Kasumi-1 (cell line): ENCODE data around the gene TMEM225B.
"Not testable (repeated sequence)": the region's sequence is repeated elsewhere in the genome, so short reads cannot be mapped to it uniquely, and the experiment has no call there.

ENCODE experiments used
- DNase-seq, 2 experiments: peaks; one replicate each; lab custom pipeline; 2025; lab: John Stamatoyannopoulos, UW

Gene TMEM225B

DNA sequence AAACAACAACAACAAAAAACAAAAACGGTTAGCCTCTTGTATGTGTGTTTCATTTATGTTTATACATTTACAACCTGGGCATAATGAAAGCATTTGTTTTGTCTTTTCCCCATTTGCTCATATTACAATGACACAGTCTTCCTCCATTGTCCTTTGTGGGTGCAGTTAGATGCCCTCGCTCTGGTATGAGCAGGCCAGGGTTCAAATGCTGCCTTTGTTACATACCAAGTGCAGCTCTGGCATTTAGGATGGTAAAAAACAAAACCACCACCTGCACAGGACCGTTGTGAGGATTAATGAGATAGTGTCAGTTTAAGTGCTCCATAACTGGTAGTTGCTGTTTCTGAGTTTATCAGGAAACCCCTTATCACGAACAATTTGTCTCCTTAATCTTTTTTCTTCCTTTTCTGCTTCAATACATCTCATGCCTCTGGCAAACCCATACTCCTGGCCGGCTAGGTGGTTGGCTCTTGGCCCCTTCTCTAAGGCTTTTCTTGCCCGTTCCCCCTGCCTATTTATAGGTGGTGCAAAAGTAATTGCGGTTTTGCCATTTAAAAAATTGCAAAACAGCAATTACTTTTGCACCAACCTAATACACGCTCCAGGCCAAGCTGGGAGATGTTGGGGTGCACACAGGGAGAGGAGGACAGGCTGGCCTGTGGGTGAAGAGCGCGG, 18.6 kb upstream of the TMEM225B start:
- DNase-seq = no peak

- DNase-seq = no peak
These were observed 17.9 kb upstream of the TMEM225B start for GRCh38 chr7:99579956-99580777.

DNA sequence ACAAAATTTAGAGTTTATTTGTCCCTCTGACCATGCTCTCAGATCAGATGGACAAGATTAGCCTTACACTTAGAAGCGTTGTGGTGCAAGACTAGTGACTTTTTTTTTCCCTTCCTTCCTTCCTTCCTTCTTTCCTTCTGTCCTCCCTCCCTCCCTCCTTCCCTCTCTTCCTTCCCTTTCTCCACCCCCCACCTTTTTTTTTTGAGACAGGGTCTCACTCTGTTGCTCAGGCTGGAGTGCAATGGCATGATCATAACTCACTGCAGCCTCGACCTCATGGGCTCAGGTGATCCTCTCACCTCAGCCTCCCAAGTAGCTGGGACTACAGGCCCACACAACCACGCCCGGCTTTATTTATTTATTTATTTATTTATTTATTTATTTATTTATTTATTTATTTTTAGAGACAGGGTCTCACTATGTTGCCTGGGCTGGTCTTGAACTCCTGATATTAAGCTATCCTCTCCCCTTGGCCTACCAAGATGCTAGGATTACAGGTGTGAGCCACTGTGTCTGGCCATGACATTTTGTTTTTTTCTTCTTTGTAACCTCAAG, 17.2 kb upstream of the TMEM225B start:
- DNase-seq = not testable (repeated sequence)

GRCh38 chr7:99588868-99589267, 9.2 kb upstream of the TMEM225B start:
- no peak for DNase-seq

DNA sequence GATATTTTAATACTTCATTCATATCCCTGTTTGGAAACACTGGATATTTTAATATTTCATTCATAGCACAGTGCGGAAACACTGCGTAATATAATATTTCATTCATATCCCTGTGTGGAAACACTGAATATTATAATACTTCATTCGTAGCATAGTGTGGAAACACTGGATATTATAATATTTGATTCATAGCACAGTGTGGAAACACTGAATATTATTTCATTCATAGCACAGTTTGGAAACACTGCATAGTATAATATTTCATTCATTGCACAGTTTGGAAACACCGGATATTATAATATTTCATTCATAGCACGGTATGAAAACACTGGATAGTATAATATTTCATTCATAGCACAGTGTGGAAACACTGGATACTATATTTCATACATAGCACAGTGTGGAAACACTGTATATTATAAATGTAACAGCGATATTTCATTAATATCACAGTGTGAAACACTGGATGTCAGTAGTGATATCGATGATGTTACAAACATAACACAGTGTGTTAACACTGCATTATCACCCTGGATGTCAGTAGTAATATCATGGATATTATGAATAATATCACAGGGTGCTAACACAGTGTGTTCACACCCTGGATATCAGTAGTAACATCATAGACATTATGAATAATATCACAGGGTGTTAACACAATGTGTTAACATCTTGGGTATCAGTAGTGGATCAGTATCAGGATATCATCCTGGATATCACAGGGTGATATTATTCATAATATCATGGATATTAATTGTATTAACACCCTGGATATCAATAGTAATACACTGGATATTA, 2.9 kb upstream of the TMEM225B start:
- DNase-seq = no peak

DNA sequence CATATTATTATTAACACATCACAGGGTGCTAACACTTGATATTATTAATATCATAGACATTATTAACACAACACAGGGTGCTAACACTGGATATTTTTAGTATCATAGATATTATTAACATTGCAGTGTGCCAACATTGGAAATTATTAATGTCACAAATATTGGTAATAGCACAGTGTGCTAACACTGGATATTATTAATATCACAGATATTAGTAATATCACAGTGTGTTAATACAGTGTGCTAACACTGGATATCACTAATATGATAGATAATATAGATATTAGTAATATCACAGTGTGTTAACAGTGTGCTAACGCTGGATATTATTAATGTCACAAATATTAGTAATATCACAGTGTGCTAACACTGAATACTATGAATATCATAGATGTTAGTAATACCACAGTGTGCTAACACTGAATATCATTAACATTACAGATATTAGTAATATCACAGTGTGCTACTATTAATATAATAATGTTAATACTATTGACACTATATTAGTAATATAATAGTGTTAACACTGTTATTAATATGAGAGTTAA, 1.6 kb upstream of the TMEM225B start:
- no peak for DNase-seq

- no peak for DNase-seq
These were observed 1.8 kb downstream of the TMEM225B start for GRCh38 chr7:99599836-99600235.

DNA sequence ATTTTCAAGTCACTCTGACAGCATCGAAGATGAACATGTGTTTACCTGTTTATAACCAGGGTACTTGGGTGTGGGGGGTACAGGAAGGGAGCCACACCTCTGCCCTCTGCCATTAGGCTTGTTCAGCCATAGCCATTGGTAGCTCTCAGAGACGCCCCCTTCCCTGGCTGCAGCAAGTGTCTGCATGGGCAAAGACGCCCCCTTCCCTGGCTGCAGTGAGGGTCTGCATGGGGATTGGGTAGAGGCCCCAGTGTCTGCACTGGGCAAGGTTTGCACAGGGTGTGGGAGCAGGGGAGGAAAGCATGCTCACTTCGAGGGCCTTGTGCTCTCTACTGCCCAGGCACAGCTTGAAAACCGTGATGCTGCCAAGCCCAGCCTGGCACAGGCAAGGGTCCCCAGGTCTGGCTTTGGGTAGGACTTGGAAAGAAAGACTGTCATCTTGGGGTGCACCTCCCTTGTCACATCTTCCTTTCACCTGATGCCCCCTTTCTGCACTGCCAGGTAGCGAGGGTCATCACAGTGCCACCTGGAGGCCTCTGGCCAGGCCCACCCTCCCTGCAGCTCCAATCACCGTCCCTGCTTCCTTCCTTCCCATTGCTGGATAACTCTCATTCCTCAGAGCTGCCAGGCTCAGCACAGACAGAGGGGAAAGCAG, 3.7 kb downstream of the TMEM225B start:
- DNase-seq = no peak

DNA sequence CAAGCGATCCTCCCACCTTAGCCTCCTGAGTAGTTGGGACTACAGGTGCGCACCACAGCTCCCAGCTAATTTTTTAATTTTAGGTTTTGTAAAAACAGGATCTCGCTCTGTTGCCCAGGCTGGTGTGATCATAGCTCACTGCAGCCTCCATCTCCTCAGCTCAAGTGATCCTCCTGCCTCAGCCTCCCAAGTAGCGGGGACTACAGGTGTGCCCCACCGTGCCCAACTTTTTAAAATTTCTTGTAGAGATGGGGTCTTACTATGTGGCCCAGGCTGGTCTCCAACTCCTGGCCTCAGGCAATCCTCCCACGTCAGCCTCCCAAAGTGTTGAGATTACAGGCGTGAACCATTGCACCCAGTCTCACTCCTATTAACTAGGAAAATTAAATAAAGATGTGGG, 7.5 kb downstream of the TMEM225B start:
- no peak for DNase-seq

DNA sequence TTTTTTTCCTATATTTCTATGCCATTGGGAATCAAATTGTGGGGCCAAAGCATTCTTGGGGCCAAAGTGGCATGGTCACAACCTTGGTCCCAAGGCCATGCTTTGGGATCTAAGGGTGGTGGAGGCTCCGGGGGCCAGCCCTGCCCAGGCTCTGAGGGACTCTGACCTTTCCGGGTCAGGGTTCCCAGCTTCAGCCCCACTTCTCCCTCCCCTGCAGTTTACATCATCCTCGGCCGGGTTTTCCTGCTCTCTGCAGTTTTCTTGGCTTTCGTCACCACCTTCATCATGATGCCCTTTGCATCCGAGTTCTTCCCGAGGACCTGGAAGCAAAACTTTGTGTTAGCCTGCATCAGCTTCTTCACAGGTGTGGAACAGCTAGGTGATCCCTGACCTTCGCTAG, 8.5 kb downstream of the TMEM225B start:
- DNase-seq = no peak

- no peak for DNase-seq
These were observed 9.5 kb downstream of the TMEM225B start for GRCh38 chr7:99607548-99607947.

DNA sequence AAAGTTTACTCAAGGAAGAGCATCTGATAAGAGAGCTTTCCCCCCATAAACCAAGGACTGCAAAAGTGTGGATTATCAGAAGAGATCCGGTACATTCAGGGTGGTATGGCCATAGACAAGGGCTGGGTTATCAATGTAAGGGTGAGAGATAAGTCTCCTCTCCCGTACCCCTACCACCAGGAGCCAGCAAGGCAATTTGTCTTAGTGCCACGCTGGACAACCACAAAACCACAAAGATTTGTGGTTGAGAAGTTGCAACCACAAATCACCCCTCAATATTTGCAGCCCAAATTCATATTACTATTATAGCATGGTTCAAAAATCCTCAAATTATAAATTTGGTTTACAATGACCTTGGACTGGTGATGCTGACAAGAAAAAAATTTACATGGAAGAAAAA, 16.4 kb downstream of the TMEM225B start:
- DNase-seq = no peak

GRCh38 chr7:99615989-99616358, 17.9 kb downstream of the TMEM225B start:
- no peak for DNase-seq

DNA sequence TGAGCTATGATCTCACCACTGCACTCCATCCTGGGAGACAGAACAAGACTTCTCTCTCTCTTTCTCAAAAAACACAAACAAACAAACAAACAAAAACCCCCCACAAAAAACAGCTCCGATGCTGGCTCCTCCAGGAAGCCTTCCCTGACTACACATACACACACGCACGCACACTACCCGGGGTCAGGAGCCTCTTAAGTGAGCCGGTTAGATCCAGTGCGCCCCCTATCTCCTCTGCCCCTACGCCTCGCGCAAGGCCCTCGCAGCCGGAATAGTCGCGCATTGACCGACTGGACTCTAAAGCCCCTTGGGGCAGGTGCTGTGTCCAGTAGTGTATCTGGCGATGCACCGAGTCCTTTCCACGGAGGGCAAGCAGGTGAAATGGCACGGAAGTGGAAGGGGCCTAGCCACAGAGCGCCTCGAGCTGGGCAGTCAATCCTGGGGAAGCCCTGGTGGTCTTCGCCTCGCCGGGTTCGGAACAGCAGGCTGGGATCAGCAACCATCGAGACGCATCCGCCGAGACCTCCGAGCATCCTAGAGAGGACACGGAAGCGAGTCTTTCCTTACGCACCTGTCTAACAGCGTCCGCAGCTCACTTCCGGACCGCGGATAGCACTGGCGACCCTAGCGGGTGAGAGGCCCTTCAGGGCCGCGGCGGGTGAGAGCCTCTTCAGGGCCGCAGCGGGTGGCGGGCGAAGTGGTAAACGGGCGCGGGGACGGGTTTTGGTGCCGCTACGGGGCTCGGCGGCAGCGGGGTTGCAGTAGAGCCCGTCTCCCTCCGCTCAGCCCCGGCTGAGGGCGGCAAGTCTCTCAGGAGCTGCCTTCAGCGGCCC, 18.5 kb downstream of the TMEM225B start, which contains the start of gene ZSCAN25:
TSS of gene ZSCAN25 (plus strand) at position 588 of the 833 bp plus-strand sequence. CDS start 2,661 bp downstream, outside the sequence.
- DNase-seq = peak; percentile 84 to 88

DNA sequence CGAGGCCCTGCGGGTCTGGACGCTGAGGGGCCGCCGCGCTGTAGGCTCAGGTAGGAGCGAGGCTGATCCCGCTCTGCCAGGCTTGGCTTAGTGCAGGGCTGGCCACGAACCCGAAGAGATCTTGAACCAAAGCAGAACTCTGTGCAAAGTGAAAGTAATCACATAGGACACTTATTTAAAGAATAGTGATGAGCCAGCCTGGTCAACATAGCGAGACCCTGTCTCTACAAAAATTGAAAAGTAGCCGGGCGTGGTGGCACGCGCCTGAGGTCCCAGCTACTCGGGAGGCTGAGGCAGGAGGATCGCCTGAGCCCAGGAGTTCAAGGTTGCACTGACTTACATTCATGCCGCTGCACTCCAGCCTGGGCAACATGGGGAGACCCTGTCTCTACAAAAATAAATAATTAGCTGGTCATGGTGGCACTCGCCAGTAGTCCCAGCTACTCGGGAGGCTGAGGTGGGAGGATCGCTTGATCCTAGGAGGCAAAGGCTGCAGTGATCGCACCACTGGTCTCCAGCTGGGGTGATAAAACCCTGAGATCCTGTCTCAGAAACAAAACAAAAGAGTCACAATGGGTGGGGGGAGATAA, 19.2 kb downstream of the TMEM225B start:
- DNase-seq = no peak

DNA sequence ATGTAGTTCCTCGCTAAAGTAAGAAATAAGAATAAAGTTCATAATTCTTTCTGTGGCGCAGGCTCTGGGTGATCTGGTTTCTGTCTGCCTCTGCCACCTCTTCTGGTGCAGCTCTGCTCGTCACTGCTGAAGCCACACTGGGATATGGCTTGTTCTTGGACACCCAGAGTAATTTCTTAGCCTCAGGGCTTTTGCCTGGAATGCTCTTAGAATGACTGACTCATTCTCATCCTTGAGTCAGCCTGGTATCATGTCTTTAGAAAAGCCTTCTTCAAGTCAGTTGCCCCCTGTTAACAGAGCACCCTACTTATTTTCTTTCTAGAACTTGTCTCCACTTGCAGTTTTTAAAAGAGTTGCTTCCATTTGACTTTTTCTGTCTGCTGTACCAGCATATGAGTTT, 20.7 kb downstream of the TMEM225B start:
- no peak for DNase-seq

- DNase-seq = no peak
These were observed 21.6 kb downstream of the TMEM225B start for GRCh38 chr7:99619571-99620130.

DNA sequence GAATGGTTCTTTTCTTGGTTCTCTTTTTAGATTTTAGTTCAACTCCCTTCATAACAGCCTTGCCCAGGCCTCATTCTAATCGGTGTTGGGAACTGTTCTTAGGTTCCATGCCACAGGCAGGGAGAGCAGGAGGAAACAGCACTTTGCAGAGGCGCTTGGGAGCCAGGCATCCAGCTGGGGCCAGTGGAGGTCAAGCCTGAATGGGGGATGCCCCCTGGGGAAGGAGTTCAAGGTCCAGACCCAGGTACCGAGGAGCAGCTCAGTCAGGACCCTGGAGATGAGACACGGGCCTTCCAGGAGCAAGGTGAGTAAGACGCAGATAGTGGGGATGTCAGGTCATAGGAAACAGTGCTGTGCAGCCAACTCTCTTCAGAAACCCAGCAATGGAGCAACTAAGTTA, 23.2 kb downstream of the TMEM225B start:
- no peak for DNase-seq

DNA sequence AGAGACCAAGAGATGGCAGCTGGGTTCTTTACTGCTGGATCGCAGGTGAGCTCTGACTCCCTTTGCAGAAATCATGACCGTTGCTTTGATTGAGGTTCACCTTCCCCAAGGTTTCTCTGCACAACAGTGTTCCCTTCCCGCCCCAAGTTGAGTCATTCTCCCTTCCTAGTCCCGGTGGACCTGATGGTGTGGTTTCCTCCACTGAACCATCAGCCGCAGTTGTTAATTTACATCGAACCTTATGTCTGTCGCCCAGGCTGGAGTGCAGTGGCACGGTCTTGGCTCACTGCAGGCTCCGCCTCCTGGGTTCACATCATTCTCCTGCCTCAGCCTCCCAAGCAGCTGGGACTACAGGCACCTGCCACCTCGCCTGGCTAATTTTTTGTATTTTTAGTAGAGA, 24.5 kb downstream of the TMEM225B start:
- DNase-seq = no peak
